Hepatocyte (in vitro differentiated cells): ENCODE results near the gene RALB. TPM values are rescaled to one million over a fixed set of nuclear protein-coding genes. Genes with fewer than 3 reads are reported as not detected.

Experiments used
- DNase-seq: peaks from one replicate; pipeline ENCODE4 v3.0.0-alpha.2; 2016; ENCODE audit warnings: low spot score
- H2AFZ ChIP-seq: fragments of 200-600 bp; sonication (generic); 2 replicates; pipeline ENCODE4 v1.6.0; 2016; ENCODE audit warnings: antibody characterized with exemption, mild to moderate bottlenecking
- H3K27ac ChIP-seq: fragments of 200-600 bp; sonication (generic); 2 replicates; pipeline ENCODE4 v1.5.1; 2016; ENCODE audit warnings: mild to moderate bottlenecking
- H3K27me3 ChIP-seq: fragments of 200-600 bp; sonication (generic); 2 replicates; pipeline ENCODE4 v1.6.1; 2016
- H3K36me3 ChIP-seq: fragments of 200-600 bp; sonication (generic); replicated peaks from 2 replicates; pipeline ENCODE4 v1.5.1; 2016; ENCODE audit warnings: low read depth; ENCODE audit not compliant: insufficient read depth
- H3K4me1 ChIP-seq: fragments of 200-600 bp; sonication (generic); 2 replicates; pipeline ENCODE4 v1.5.1; 2016; ENCODE audit warnings: mild to moderate bottlenecking, moderate library complexity; ENCODE audit not compliant: insufficient read depth
- H3K4me2 ChIP-seq: fragments of 200-600 bp; sonication (generic); 2 replicates; pipeline ENCODE4 v1.6.0; 2016
- H3K4me3 ChIP-seq: fragments of 200-600 bp; sonication (generic); 2 replicates; pipeline ENCODE4 v1.5.1; 2016; ENCODE audit warnings: mild to moderate bottlenecking
- H3K79me2 ChIP-seq: fragments of 200-600 bp; sonication (generic); 2 replicates; pipeline ENCODE4 v1.6.0; 2017; ENCODE audit warnings: mild to moderate bottlenecking
- H3K9me2 ChIP-seq: fragments of 200-600 bp; sonication (generic); replicated peaks from 2 replicates; pipeline ENCODE4 v1.6.0; 2017; ENCODE audit warnings: mild to moderate bottlenecking; ENCODE audit not compliant: insufficient read depth
- H3K9me3 ChIP-seq: fragments of 200-600 bp; sonication (generic); 2 replicates; pipeline ENCODE4 v1.5.1; 2016; ENCODE audit warnings: low read depth, mild to moderate bottlenecking
- H4K20me1 ChIP-seq: fragments of 200-600 bp; sonication (generic); 2 replicates; pipeline ENCODE4 v1.6.0; 2016; ENCODE audit warnings: mild to moderate bottlenecking; ENCODE audit not compliant: insufficient read depth, poor library complexity, severe bottlenecking
- EZH2 ChIP-seq: fragments of 200-600 bp; sonication (generic); IDR thresholded peaks from 2 replicates; pipeline ENCODE4 v1.6.1; 2016; ENCODE audit warnings: antibody characterized with exemption, mild to moderate bottlenecking, borderline replicate concordance
- EZH2phosphoT487 ChIP-seq: fragments of 200-600 bp; sonication (generic); IDR thresholded peaks from one replicate; pipeline ENCODE4 v1.6.1; 2018; ENCODE audit warnings: antibody characterized with exemption, mild to moderate bottlenecking, low read depth, moderate library complexity; ENCODE audit not compliant: unreplicated experiment, severe bottlenecking
- WGBS: methylation state at CpG from one replicate; pipeline ENCODE4 v1.1.6; 2016; ENCODE audit warnings: low lambda C conversion rate; ENCODE audit errors: missing lambda C conversion rate; 5-methylcytosine and 5-hydroxymethylcytosine counted together
- polyA plus RNA-seq: library from polyadenylated mRNA; unstranded; fragments of >200 nt; fragmentation: Nextera tagmentation; extraction: Ambion mirVana; gene quantifications from 2 replicates; pipeline ENCODE4 v1.2.1, GENCODE V29; 2016
- total RNA-seq: library from RNA; depleted of rRNA; stranded (reverse); fragments of >200 nt; gene quantifications from 2 replicates; pipeline ENCODE4 v1.2.3, GENCODE V29; 2014
- TF ChIP-seq, protein P1 (sequence below): fragments of 200-600 bp; sonication (generic); IDR thresholded peaks from 2 replicates; pipeline ENCODE4 v1.5.1; 2016; ENCODE audit warnings: antibody characterized with exemption, mild to moderate bottlenecking; ENCODE audit not compliant: poor library complexity

Gene RALB
- total and polyA plus RNA-seq, 2 experiments from 2014 or later: 68.2 to 74.4 TPM

DNA sequence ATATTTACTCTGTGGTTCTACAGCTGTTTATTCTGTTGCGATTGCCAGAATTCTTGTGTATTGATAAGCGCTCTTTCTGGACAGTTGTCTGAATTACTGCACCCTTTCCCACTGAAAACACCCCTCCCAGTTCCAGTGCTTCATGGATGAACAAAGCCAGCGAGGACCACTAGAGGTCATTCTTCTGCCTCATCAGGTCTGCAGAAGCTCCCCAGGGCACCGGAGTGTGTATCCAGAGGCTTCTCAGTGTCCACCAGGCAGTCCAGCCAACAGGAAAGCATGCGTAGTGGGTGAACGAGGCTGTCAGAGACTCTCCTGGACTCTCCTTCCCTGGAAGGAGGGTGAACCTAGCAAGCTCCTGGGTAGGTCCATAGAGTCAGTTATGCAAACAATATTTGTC is 52.6 kb downstream of the RALB start:
- Histone ChIP-seq H3K27me3 (no peaks in the 10 kb centered on the region), H3K9me2 (no peaks in the 10 kb centered on the region), H3K36me3 (no peaks in the 10 kb centered on the region), H3K9me3 (no peaks in the 10 kb centered on the region), H4K20me1 (no peaks in the 10 kb centered on the region), H3K4me1 (no peaks in the 10 kb centered on the region), H3K27ac (no peak overlapping the region), H3K4me2 (no peak overlapping the region), H3K79me2 (no peaks in the 10 kb centered on the region), H2AFZ (no peak overlapping the region), H3K4me3 (no peak overlapping the region)
- 62% methylated on average over 6 of the region's 6 CpGs for WGBS
- TF ChIP-seq, protein P1, sequence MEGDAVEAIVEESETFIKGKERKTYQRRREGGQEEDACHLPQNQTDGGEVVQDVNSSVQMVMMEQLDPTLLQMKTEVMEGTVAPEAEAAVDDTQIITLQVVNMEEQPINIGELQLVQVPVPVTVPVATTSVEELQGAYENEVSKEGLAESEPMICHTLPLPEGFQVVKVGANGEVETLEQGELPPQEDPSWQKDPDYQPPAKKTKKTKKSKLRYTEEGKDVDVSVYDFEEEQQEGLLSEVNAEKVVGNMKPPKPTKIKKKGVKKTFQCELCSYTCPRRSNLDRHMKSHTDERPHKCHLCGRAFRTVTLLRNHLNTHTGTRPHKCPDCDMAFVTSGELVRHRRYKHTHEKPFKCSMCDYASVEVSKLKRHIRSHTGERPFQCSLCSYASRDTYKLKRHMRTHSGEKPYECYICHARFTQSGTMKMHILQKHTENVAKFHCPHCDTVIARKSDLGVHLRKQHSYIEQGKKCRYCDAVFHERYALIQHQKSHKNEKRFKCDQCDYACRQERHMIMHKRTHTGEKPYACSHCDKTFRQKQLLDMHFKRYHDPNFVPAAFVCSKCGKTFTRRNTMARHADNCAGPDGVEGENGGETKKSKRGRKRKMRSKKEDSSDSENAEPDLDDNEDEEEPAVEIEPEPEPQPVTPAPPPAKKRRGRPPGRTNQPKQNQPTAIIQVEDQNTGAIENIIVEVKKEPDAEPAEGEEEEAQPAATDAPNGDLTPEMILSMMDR: peak; percentile 36
- TF ChIP-seq EZH2: no peak
- TF ChIP-seq EZH2phosphoT487: no peak
- peak; percentile 45 for DNase-seq

DNA sequence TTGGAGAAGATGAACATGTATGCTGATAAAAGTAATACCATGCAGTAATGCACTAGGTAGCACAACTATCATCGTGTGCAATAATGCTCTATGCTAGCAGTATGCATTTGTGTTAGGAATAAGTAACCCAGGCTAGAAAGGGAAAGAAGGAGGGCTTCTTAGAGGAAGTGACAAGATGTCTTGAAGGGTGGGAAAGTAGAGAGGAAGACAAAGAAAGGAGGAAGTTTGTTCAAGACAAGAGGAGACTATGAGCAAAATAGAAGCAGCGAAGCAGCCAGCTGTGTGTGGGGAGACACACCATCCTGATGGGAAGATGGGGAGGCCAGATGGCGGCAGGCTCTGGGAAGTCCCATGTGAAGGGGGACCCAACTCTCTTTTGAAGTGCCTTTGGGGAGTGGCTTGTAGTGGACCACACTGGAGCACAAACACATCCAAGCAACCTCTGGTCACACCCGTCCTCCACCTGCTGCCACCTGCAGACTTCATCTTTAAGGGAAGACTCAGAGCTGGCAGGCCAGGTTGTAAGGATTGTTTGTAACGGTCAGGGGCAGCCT is 53.4 kb downstream of the RALB start:
- H3K27me3 ChIP-seq: no peaks in the 10 kb centered on the region
- H3K36me3 ChIP-seq: no peaks in the 10 kb centered on the region
- H3K4me3 ChIP-seq: no peak overlapping the region
- no peak for DNase-seq
- TF ChIP-seq EZH2phosphoT487: no peak
- no peak overlapping the region for H3K27ac ChIP-seq
- over 99% methylated on average over 5 of the region's 5 CpGs for WGBS
- H3K79me2 ChIP-seq: no peaks in the 10 kb centered on the region
- H2AFZ ChIP-seq: no peak overlapping the region
- no peak overlapping the region for H3K4me2 ChIP-seq
- no peaks in the 10 kb centered on the region for H3K4me1 ChIP-seq
- H4K20me1 ChIP-seq: no peaks in the 10 kb centered on the region
- H3K9me3 ChIP-seq: no peaks in the 10 kb centered on the region
- no peaks in the 10 kb centered on the region for H3K9me2 ChIP-seq

DNA sequence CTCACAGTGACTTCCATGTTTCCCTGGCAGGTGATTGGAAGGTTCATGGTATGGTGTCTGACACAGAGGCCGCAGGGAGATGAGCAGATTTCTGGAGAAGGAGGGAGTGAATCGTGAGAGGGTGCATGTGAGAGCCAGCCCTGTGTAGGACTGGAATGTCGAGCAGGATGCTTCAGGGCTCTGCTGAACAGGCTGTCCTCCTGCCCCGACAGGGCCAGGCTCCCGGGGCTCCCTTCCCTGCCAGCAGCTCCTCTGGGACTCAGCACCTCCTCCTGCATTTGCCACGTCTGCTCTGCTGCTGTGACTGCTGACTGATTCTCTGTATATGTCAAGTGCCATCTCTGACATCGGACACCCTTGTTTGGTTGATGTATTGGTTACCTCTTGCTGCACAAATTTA is 54.8 kb downstream of the RALB start:
- H3K4me2 ChIP-seq: no peak overlapping the region
- whole genome bisulfite sequencing: 92% methylated on average over 7 of the region's 7 CpGs
- no peaks in the 10 kb centered on the region for H3K79me2 ChIP-seq
- no peak for DNase-seq
- no peak for TF ChIP-seq EZH2phosphoT487
- TF ChIP-seq, protein P1: no peak
- TF ChIP-seq EZH2: no peak
- H3K36me3 ChIP-seq: no peaks in the 10 kb centered on the region
- no peaks in the 10 kb centered on the region for H3K27me3 ChIP-seq
- no peak overlapping the region for H3K4me3 ChIP-seq
- no peaks in the 10 kb centered on the region for H4K20me1 ChIP-seq
- no peaks in the 10 kb centered on the region for H3K9me2 ChIP-seq
- no peak overlapping the region for H3K27ac ChIP-seq
- no peaks in the 10 kb centered on the region for H3K4me1 ChIP-seq
- H2AFZ ChIP-seq: no peak overlapping the region
- no peaks in the 10 kb centered on the region for H3K9me3 ChIP-seq

DNA sequence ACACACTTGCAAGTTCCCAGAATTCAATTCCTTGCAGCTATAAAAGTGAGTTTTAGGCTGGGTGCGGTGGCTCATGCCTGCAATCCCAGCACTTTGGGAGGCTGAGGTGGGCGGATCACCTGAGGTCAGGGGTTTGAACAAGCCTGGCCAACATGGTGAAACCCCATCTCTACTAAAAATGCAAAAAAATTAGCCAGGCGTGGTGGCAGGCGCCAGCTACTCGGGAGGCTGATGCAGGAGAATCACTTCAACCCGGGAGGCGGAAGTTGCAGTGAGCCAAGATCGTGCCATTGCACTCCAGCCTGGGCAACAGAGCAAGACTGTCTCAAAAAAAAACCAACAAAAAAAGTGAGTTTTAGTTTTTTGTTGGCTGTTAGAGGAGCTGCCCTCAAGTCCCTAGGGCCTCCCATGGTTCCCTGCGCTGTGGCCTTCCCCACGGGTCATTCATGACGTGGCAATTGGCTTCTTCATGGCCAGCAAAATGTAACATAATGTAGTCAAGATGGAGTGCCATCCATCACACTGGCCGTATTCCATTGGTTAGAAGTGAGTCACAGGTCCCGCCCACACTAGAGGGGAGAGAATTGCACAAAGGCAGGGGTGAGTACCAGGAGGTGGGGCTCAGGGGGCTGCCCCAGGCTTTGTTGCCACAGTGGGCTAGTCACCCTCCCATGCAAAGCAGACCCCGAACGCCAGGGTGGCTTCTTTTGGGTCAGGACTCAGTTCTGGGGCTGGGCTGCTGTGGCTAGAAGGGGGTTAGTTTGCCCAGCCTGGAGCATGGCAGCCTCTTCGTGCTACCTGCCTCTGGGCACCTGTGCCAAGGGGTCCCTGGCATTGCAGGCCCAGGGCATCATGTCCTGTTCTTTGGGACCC is 55.6 kb downstream of the RALB start:
- Histone ChIP-seq H3K9me2 (no peaks in the 10 kb centered on the region), H3K36me3 (no peaks in the 10 kb centered on the region), H3K9me3 (no peaks in the 10 kb centered on the region), H4K20me1 (no peaks in the 10 kb centered on the region), H2AFZ (no peak overlapping the region), H3K4me3 (no peak overlapping the region), H3K4me2 (no peak overlapping the region), H3K27ac (no peak overlapping the region), H3K27me3 (no peaks in the 10 kb centered on the region), H3K4me1 (no peaks in the 10 kb centered on the region), H3K79me2 (no peaks in the 10 kb centered on the region)
- WGBS: 92% methylated on average over 16 of the region's 16 CpGs
- DNase-seq: no peak
- no peak for TF ChIP-seq EZH2
- TF ChIP-seq, protein P1: no peak
- TF ChIP-seq EZH2phosphoT487: no peak
